Mucosa of gallbladder (tissue), 1 donor: ENCODE results near the gene CYB5R3. TPM values are rescaled to one million over a fixed set of nuclear protein-coding genes. Genes with fewer than 3 reads are reported as not detected.
"Not testable (repeated sequence)": the region's sequence is repeated elsewhere in the genome, so short reads cannot be mapped to it uniquely, and the experiment has no call there.

Source experiments
- DNase-seq: peaks from one replicate; pipeline ENCODE4 v3.0.0-alpha.2; 2020; ENCODE audit warnings: low spot score
- total RNA-seq: library from RNA; stranded (reverse); gene quantifications from one replicate; pipeline ENCODE4 v1.2.1, GENCODE V29; 2021
- donor health status: DM: no; HTN: no; CAD: no.

Gene CYB5R3
- total RNA-seq, 1 donor from 2014 or later: 240 TPM

DNA sequence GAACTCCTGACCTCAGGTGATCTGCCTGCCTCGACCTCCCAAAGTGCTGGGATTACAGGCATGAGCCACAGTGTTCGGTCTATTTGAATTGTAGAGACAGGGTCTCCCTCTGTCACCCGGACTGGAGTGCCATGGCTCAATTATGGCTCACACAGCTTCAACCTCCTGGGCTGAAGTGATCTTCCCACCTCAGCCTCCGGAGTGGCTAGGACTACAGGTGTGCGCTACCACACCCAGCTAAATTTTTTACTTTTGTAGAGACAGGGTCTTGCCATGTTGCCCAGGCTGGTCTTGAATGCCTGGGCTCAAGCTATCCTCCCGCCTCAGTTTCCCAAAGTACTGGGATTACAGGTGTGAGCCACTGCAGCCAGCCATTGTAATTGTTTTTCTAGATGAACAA is 81.2 kb downstream of the CYB5R3 start:
- DNase-seq: not testable (repeated sequence)

Other genes starting within 250 kb of the CYB5R3 start
- 3.9 TPM for gene NFAM1, start 217.0 kb downstream of the CYB5R3 start, total RNA-seq
- 38.1 TPM for gene RRP7A, start 129.6 kb downstream of the CYB5R3 start, total RNA-seq
- gene SERHL2, start 95.4 kb downstream of the CYB5R3 start, total RNA-seq: 2.9 TPM
- 75.8 TPM for gene POLDIP3, start 34.5 kb downstream of the CYB5R3 start, total RNA-seq
- gene ATP5MGL, start 8.8 kb downstream of the CYB5R3 start, total RNA-seq: 1.7 TPM
- gene A4GALT, start 71.5 kb upstream of the CYB5R3 start, total RNA-seq: 8.7 TPM
- gene ARFGAP3, start 207.9 kb upstream of the CYB5R3 start, total RNA-seq: 49.8 TPM